Nasal cavity respiratory epithelium epithelial cell of viscerocranial mucosa (primary cell): ENCODE results near the gene SUSD4. TPM values are rescaled to one million over a fixed set of nuclear protein-coding genes. Genes with fewer than 3 reads are reported as not detected.

Experiments used
- total RNA-seq: library from RNA; depleted of rRNA; stranded (reverse); fragments of >200 nt; gene quantifications from 2 replicates; pipeline ENCODE4 v1.2.3, GENCODE V29; 2014

SUSD4 gene, protein sequence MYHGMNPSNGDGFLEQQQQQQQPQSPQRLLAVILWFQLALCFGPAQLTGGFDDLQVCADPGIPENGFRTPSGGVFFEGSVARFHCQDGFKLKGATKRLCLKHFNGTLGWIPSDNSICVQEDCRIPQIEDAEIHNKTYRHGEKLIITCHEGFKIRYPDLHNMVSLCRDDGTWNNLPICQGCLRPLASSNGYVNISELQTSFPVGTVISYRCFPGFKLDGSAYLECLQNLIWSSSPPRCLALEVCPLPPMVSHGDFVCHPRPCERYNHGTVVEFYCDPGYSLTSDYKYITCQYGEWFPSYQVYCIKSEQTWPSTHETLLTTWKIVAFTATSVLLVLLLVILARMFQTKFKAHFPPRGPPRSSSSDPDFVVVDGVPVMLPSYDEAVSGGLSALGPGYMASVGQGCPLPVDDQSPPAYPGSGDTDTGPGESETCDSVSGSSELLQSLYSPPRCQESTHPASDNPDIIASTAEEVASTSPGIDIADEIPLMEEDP
- under 0.01 and 1.1 TPM in 2 replicates for total RNA-seq

DNA sequence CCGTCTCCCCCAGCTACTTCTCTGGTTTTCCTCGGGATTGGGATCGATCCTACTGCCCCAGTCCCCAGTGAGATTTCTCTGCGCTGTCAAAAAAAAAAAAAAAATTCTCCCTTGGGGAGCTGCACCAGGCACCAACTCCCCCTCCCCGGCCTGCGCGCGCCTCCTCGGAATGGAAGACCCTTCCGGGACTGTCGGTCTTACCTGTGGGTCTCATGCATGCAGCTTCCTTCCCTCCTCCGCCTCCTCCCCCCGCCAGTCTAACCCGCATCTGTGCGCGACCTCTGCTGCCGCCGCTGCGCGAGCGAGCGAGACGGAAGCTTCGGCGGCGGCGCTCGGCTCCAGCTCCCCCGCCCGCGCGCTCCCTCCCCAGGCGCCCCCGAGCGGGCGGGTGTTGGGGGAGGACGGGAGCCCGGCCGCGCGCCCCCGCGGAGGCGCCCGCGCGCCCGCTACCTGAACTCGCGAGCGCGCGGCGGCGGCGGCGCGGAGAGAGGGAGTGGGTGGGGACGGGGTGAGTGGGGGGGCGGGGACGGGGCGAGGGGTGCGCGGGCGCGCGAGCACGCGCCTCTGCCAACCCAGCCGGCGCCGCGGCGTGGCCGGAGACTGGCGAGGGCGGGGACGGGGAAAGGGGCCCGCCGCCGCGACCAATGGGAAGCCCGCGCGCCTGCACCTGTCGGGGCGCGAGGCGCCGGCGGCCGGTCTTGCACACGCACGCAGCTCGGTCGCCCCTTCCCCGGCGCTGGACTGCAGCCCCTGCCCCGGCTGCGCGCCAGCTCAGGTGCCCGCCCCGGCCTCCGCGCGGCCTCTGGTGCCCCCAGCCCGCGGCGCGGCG, at the start of gene SUSD4:
SUSD4 (minus strand) TSS at position 321 of the 829 bp plus-strand sequence. CDS start 751 bp downstream, outside the sequence.

DNA sequence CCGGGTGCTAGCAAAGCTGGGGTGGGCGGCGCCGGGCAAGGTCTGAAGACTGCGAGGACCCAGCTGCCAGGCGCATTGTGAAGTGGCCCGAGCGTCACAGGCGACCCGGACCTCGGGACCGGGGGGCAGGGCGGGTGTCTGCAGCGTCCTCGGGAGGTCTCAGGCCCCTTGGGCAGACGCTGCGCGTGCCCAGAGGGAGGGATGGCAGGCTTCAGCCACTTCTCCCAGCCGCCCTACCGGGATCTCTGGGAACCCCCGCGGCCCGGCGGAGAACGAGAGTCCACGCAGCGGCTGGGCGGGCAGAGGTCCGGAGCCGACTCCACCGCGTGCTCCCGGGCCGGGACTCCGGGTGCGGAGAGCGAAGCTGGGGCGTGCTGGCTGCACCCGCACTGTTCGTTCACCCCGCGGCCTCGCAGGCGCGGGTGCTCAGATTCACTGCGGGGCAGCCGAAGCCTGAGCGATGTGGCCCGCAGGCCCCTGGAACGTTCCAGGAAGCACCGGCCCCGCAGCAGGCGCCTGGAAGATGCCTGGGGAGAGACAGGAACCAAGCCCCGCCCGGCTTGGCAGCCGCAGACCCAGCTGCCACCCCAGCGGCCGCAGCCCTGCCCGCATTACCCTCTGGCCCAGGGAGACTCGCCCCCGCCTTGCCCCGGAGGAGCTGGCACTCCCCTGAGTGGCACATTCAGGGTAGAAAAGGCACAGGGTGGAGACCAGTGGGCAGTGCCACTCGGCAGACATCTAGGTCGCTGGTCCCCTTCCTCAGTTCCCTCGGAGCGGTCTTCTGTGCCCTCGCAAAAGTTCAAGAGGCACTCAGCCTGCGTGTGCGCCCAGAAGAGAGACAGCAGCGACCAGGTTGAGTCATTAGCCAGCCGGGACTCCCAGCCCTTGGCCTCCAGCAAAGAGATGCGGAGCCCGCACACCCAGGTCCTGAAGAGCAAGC, 29.6 kb upstream of the SUSD4 start, which contains the start of gene CCDC185:
CCDC185 (plus strand) TSS at position 141 of the 940 bp plus-strand sequence; CDS start at position 202, 61 bp downstream.

Other genes starting within 250 kb of the SUSD4 start
- 0.34 and 7.9 TPM in 2 replicates for gene TLR5, start 220.9 kb downstream of the SUSD4 start, total RNA-seq
- gene CCDC185, start 29.2 kb upstream of the SUSD4 start, total RNA-seq, result not detected in 2 replicates